IMR-90 (cell line): Measurements from ENCODE around the gene WDR54. TPM values are rescaled to one million over a fixed set of nuclear protein-coding genes. Genes with fewer than 3 reads are reported as not detected.

ENCODE experiments used
- ATAC-seq: fragments of 200-7000 bp; cut with Tn5 transposase; 2 replicates; pipeline ENCODE4 v1.9.1; 2020; ENCODE audit warnings: low read depth, mild to moderate bottlenecking, moderate library complexity
- BruUV-seq: library from RNA; stranded (reverse); fragments of 400-500 nt; replicated peaks from 2 replicates; lab custom pipeline; 2021; lab: Mats Ljungman, UMichigan
- CTCF ChIA-PET: fragments of 300-600 bp; formaldehyde crosslinking; extraction: SDS; loops from one replicate; lab custom pipeline; 2021; ENCODE audit warnings: antibody characterized with exemption; lab: Yijun Ruan, JAX
- POLR2A ChIA-PET: fragments of 300-600 bp; sonication (Branson Sonifier 250); formaldehyde crosslinking; loops from one replicate; lab custom pipeline; 2022; ENCODE audit warnings: antibody characterized with exemption; ENCODE audit not compliant: unreplicated experiment; lab: Charles Lee
- DNase-seq: peaks from one replicate; pipeline ENCODE4 v3.0.0; 2013
- H2AFZ ChIP-seq: replicated peaks from 2 replicates; pipeline ENCODE3; 2013; ENCODE audit warnings: low read length, mild to moderate bottlenecking; ENCODE audit not compliant: poor library complexity
- H2AK5ac ChIP-seq: 2 replicates; pipeline ENCODE4 v1.6.1; 2013; ENCODE audit warnings: low read depth, low read length, inconsistent platforms
- H2AK9ac ChIP-seq: replicated peaks from 2 replicates; pipeline ENCODE3; 2013; ENCODE audit warnings: mild to moderate bottlenecking, low read depth, low read length, moderate library complexity; ENCODE audit not compliant: poor library complexity
- H2BK120ac ChIP-seq: 2 replicates; pipeline ENCODE4 v1.6.1; 2013; ENCODE audit warnings: low read depth, low read length, inconsistent platforms
- H2BK15ac ChIP-seq: 3 replicates; pipeline ENCODE4 v1.6.1; 2013; ENCODE audit warnings: low read depth, low read length, inconsistent platforms
- H2BK20ac ChIP-seq: 2 replicates; pipeline ENCODE4 v1.6.1; 2013; ENCODE audit warnings: low read depth, mild to moderate bottlenecking, inconsistent platforms, low read length, moderate library complexity
- H2BK5ac ChIP-seq: 2 replicates; pipeline ENCODE4 v1.6.1; 2013; ENCODE audit warnings: mild to moderate bottlenecking, low read depth, low read length, inconsistent platforms; ENCODE audit not compliant: poor library complexity, severe bottlenecking
- H3K14ac ChIP-seq: replicated peaks from 2 replicates; pipeline ENCODE4 v1.6.1; 2013; ENCODE audit warnings: low read depth, low read length, inconsistent platforms
- H3K18ac ChIP-seq: 2 replicates; pipeline ENCODE4 v1.6.1; 2013; ENCODE audit warnings: low read depth, low read length, control low read depth
- H3K23ac ChIP-seq: 2 replicates; pipeline ENCODE4 v1.6.1; 2013; ENCODE audit warnings: low read depth, low read length, inconsistent platforms
- H3K27ac ChIP-seq: 2 replicates; pipeline ENCODE4 v1.5.1; 2013; ENCODE audit warnings: mild to moderate bottlenecking, control low read depth, low read length; ENCODE audit not compliant: insufficient read depth
- H3K27me3 ChIP-seq: 2 replicates; pipeline ENCODE4 v1.6.1; 2013; ENCODE audit warnings: low read length; ENCODE audit not compliant: control insufficient read depth, insufficient read depth
- H3K36me3 ChIP-seq: 2 replicates; pipeline ENCODE4 v1.6.1; 2013; ENCODE audit warnings: low read length, mixed read lengths; ENCODE audit not compliant: control insufficient read depth, insufficient read depth
- H3K4ac ChIP-seq: 2 replicates; pipeline ENCODE4 v1.6.1; 2013; ENCODE audit warnings: low read depth, low read length, inconsistent platforms
- H3K4me1 ChIP-seq: 2 replicates; pipeline ENCODE4 v1.6.1; 2013; ENCODE audit warnings: low read length, mixed read lengths; ENCODE audit not compliant: control insufficient read depth, insufficient read depth
- H3K4me2 ChIP-seq: 2 replicates; pipeline ENCODE4 v1.6.1; 2013; ENCODE audit warnings: low read depth, mild to moderate bottlenecking, control low read depth, low read length, moderate library complexity
- H3K4me3 ChIP-seq: 2 replicates; pipeline ENCODE4 v1.5.1; 2013; ENCODE audit warnings: low read depth, mild to moderate bottlenecking, control low read depth, low read length, moderate library complexity; ENCODE audit not compliant: insufficient read depth
- H3K56ac ChIP-seq: 2 replicates; pipeline ENCODE4 v1.6.1; 2013; ENCODE audit warnings: low read length, inconsistent platforms; ENCODE audit not compliant: insufficient read depth; ENCODE audit errors: extremely low read depth
- H3K79me1 ChIP-seq, 2 experiments: 2 replicates each; pipeline ENCODE4 v1.6.1; 2013; ENCODE audit warnings: low read length in 2 of 2, inconsistent platforms in 1 of 2, low read depth in 1 of 2
- H3K9ac ChIP-seq: 2 replicates; pipeline ENCODE4 v1.6.1; 2013; ENCODE audit warnings: low read depth, low read length, control low read depth
- H3K9me1 ChIP-seq: 2 replicates; pipeline ENCODE4 v1.6.1; 2013; ENCODE audit warnings: low read length, inconsistent platforms; ENCODE audit not compliant: insufficient read depth
- H3K9me3 ChIP-seq: 2 replicates; pipeline ENCODE4 v1.6.1; 2013; ENCODE audit warnings: low read length; ENCODE audit not compliant: control insufficient read depth, insufficient read depth
- H4K20me1 ChIP-seq: 2 replicates; pipeline ENCODE4 v1.6.1; 2013; ENCODE audit warnings: low read length, inconsistent platforms; ENCODE audit not compliant: insufficient read depth
- H4K5ac ChIP-seq: 2 replicates; pipeline ENCODE4 v1.6.1; 2013; ENCODE audit warnings: mild to moderate bottlenecking, low read depth, low read length, control low read depth
- H4K8ac ChIP-seq, 2 experiments: 2 replicates each; pipeline ENCODE4 v1.6.1; 2013; ENCODE audit warnings: low read depth in 2 of 2, low read length in 2 of 2, control low read depth in 1 of 2, inconsistent platforms in 1 of 2
- H4K91ac ChIP-seq: 2 replicates; pipeline ENCODE4 v1.6.1; 2013; ENCODE audit warnings: low read depth, low read length, inconsistent platforms; ENCODE audit not compliant: insufficient read depth
- BHLHE40 ChIP-seq: fragments of 150-350 bp; IDR thresholded peaks from 2 replicates; pipeline ENCODE4 v1.6.1; 2016; ENCODE audit warnings: mild to moderate bottlenecking, low read depth, low read length
- CEBPB ChIP-seq: IDR thresholded peaks from 2 replicates; pipeline ENCODE4 v1.6.1; 2012; ENCODE audit warnings: low read depth, low read length, improper control_type of control experiment
- CHD1 ChIP-seq: IDR thresholded peaks from 2 replicates; pipeline ENCODE4 v1.6.1; 2012; ENCODE audit warnings: low read depth, low read length, improper control_type of control experiment
- ELK1 ChIP-seq: fragments of 150-350 bp; IDR thresholded peaks from 2 replicates; pipeline ENCODE4 v1.6.1; 2016; ENCODE audit warnings: low read depth, mild to moderate bottlenecking, low read length, moderate library complexity, borderline replicate concordance
- MAZ ChIP-seq: IDR thresholded peaks from 2 replicates; pipeline ENCODE4 v1.6.1; 2012; ENCODE audit warnings: low read depth, mild to moderate bottlenecking, low read length, improper control_type of control experiment, moderate library complexity, borderline replicate concordance
- MXI1 ChIP-seq: IDR thresholded peaks from 2 replicates; pipeline ENCODE4 v1.6.1; 2012; ENCODE audit warnings: low read depth, mild to moderate bottlenecking, low read length, moderate library complexity, borderline replicate concordance
- RAD21 ChIP-seq: IDR thresholded peaks from 2 replicates; pipeline ENCODE4 v1.6.1; 2012; ENCODE audit warnings: low read length, improper control_type of control experiment
- SMC3 ChIP-seq: fragments of 150-350 bp; IDR thresholded peaks from 2 replicates; pipeline ENCODE4 v1.6.1; 2016; ENCODE audit warnings: low read depth, mild to moderate bottlenecking, antibody characterized with exemption, low read length, moderate library complexity
- USF2 ChIP-seq: fragments of 150-350 bp; IDR thresholded peaks from 2 replicates; pipeline ENCODE4 v1.6.1; 2017; ENCODE audit warnings: mild to moderate bottlenecking, antibody characterized with exemption, low read length, low read depth
- WGBS, 2 experiments: methylation state at CpG; one replicate each; pipeline versions ENCODE4 v1.1.5 to v1.1.7; 2013; ENCODE audit warnings: missing lambda C conversion rate in 2 of 2; ENCODE audit not compliant: insufficient read length in 1 of 2; ENCODE audit errors: extremely low coverage in 2 of 2; 5-methylcytosine and 5-hydroxymethylcytosine counted together
- dilution Hi-C: fragments of 300-500 bp; cut with HindIII; formaldehyde crosslinking; loops from one replicate; pipeline ENCODE4 v1.14.3; 2018; ENCODE audit warnings: low sequenced_read_pairs; ENCODE audit not compliant: unreplicated experiment
- in situ Hi-C: fragments of 300-500 bp; cut with MboI; formaldehyde crosslinking; loops from 3 replicates; pipeline ENCODE4 v1.14.3; 2019; ENCODE audit warnings: low sequenced_read_pairs, inconsistent platforms, mixed read lengths
- intact Hi-C: fragments of 100-400 bp; cut with micrococcal nuclease; formaldehyde crosslinking; loops from 2 replicates; pipeline ENCODE4 v1.10.0; 2022
- polyA plus RNA-seq, 3 experiments: library from polyadenylated mRNA; depleted of rRNA; stranded (reverse); fragments of >200 nt; gene quantifications; 2 replicates each; pipeline ENCODE4 v1.2.3, GENCODE V29; 2012; ENCODE audit warnings: low replicate concordance in 1 of 3
- total RNA-seq: library from RNA; depleted of rRNA; stranded (reverse); fragments of >200 nt; gene quantifications from 2 replicates; pipeline ENCODE4 v1.2.3, GENCODE V29; 2012

WDR54 gene
- total and polyA plus RNA-seq, 2 of the 4 experiments (the other 2 are of a cell fraction): 47.9 to 57.2 TPM

GRCh38 chr2:74472945-74473258 lies 51.4 kb downstream of the WDR54 start:
- H2AK9ac ChIP-seq: peak overlapping the region; percentile 87
- peak overlapping the region; percentile 84 for H3K27ac ChIP-seq
- no TSS peak for BruUV-seq
- no peak overlapping the region for H2BK120ac ChIP-seq
- H3K4ac ChIP-seq: peak overlapping the region; percentile 93
- peak overlapping the region; percentile 87 for H3K4me2 ChIP-seq
- H3K14ac ChIP-seq: peak overlapping the region; percentile 95
- H2BK5ac ChIP-seq: peak overlapping the region; percentile 77
- H3K27me3 ChIP-seq: no peaks in the 10 kb centered on the region
- CTCF ChIA-PET: no interaction called here
- H3K9me1 ChIP-seq: peaks cover 4% of the 10 kb centered on the region; the same call in 1 of the 2 replicates
- H2BK20ac ChIP-seq: no peak overlapping the region
- H2BK15ac ChIP-seq: no peak overlapping the region
- peak overlapping the region; percentile 72 for H3K9ac ChIP-seq
- ATAC-seq: no peak
- H2AFZ ChIP-seq: peak overlapping the region; percentile 92
- peak overlapping the region; percentile 77 for H3K4me3 ChIP-seq
- H4K5ac ChIP-seq: peak overlapping the region; percentile 96
- H4K20me1 ChIP-seq: no peaks in the 10 kb centered on the region
- dilution Hi-C loops: no loop called here
- WGBS, 2 experiments: 17% methylated on average over 3 of the region's 7 CpGs; no CpG with 5 or more reads in 1 of the 2 experiments
- in situ Hi-C loops: no loop called here
- peaks cover 3 to 38% of the 10 kb centered on the region in 2 experiments; a peak in 3 of 4 replicates for H3K79me1 ChIP-seq
- no peaks in the 10 kb centered on the region for H3K9me3 ChIP-seq
- TF ChIP-seq MAZ: no peak
- no peak for TF ChIP-seq ELK1
- TF ChIP-seq CEBPB: no peak
- TF ChIP-seq USF2: no peak
- no peak for TF ChIP-seq BHLHE40
- no peak for TF ChIP-seq CHD1
- TF ChIP-seq MXI1: no peak
- no peak for TF ChIP-seq RAD21
- TF ChIP-seq SMC3: no peak
- H3K18ac ChIP-seq: no peak overlapping the region; the same call in 1 of the 2 replicates
- no peak for DNase-seq
- H4K91ac ChIP-seq: peak overlapping the region; percentile 89
- H3K4me1 ChIP-seq: peaks cover 4% of the 10 kb centered on the region; the same call in 1 of the 2 replicates
- peak overlapping the region; percentile 97 to 99 for H4K8ac ChIP-seq
- peak overlapping the region; percentile 85; the same call in 1 of the 2 replicates for H2AK5ac ChIP-seq
- intact Hi-C loops: no loop called here
- H3K36me3 ChIP-seq: peaks cover 24% of the 10 kb centered on the region
- POLR2A ChIA-PET: interaction anchor here (0.6 to 1.1 kb wide), 2 partner anchors 9 to 32 kb away, joined by 4 to 5 read pairs; no protein-coding TSS in a partner anchor
- H3K23ac ChIP-seq: peak overlapping the region; percentile 87
- peak overlapping the region; percentile 69 for H3K56ac ChIP-seq
